ENCODE measurements around the gene EGLN2.

Gene EGLN2

GRCh38 chr19:40755791-40756190, 43.2 kb upstream of the EGLN2 start:
- no peak for TF ChIP-seq CTCF (IDR thresholded peaks at IDR 0.05)

GRCh38 chr19:40756502-40757110, 42.4 kb upstream of the EGLN2 start:
- TF ChIP-seq CTCF (IDR thresholded peaks at IDR 0.05), result no peak

GRCh38 chr19:40758491-40758890, 40.5 kb upstream of the EGLN2 start:
- TF ChIP-seq CTCF (IDR thresholded peaks at IDR 0.05), result no peak

- TF ChIP-seq CTCF (IDR thresholded peaks at IDR 0.05), result no peak
These were observed 39.6 kb upstream of the EGLN2 start for GRCh38 chr19:40759352-40759751.

- no peak for TF ChIP-seq CTCF (IDR thresholded peaks at IDR 0.05)
These were observed 36.1 kb upstream of the EGLN2 start for GRCh38 chr19:40762754-40763470.

- no peak for TF ChIP-seq CTCF (IDR thresholded peaks at IDR 0.05)
These were observed 35.5 kb upstream of the EGLN2 start for GRCh38 chr19:40763526-40763925.

GRCh38 chr19:40763963-40764362, 35.0 kb upstream of the EGLN2 start:
- no peak for TF ChIP-seq CTCF (IDR thresholded peaks at IDR 0.05)

All from LNCAP (cell line).